MM.1S (cell line): Measurements from ENCODE around the gene PGGT1B.
A peak's percentile ranks its signal among the peaks of the same experiment; 100 is the strongest.

Experiments used
- DNase-seq: peaks from one replicate; pipeline ENCODE4 v3.0.0-alpha.2; 2015
- H2AFZ ChIP-seq: fragments of 300-600 bp; sonication (generic); 2 replicates; pipeline ENCODE4 v1.6.0; 2016; ENCODE audit warnings: antibody characterized with exemption, low read length
- H3F3A ChIP-seq: fragments of 300-600 bp; sonication (generic); 2 replicates; pipeline ENCODE4 v1.6.1; 2016; ENCODE audit warnings: mild to moderate bottlenecking, antibody characterized with exemption, low read length, moderate library complexity, mixed read lengths; ENCODE audit not compliant: insufficient read depth
- H3K27ac ChIP-seq: fragments of 300-600 bp; sonication (generic); 2 replicates; pipeline ENCODE4 v1.5.1; 2016; ENCODE audit warnings: mild to moderate bottlenecking, low read length
- H3K27me3 ChIP-seq: fragments of 300-600 bp; sonication (generic); replicated peaks from 2 replicates; pipeline ENCODE4 v1.6.0; 2016; ENCODE audit warnings: low read length; ENCODE audit not compliant: insufficient read depth
- H3K36me3 ChIP-seq: fragments of 300-600 bp; sonication (generic); replicated peaks from 2 replicates; pipeline ENCODE4 v1.6.1; 2016; ENCODE audit warnings: mild to moderate bottlenecking, low read length, mixed read lengths; ENCODE audit not compliant: insufficient read depth
- H3K4me1 ChIP-seq: fragments of 300-600 bp; sonication (generic); 2 replicates; pipeline ENCODE4 v1.6.1; 2016; ENCODE audit warnings: low read length, mixed read lengths
- H3K4me2 ChIP-seq: fragments of 300-600 bp; sonication (generic); 2 replicates; pipeline ENCODE4 v1.6.0; 2016; ENCODE audit warnings: low read depth, low read length
- H3K4me3 ChIP-seq: fragments of 300-600 bp; sonication (generic); 2 replicates; pipeline ENCODE4 v1.5.1; 2016; ENCODE audit warnings: low read length, mixed read lengths
- H3K79me2 ChIP-seq: fragments of 300-600 bp; sonication (generic); 2 replicates; pipeline ENCODE4 v1.6.1; 2016; ENCODE audit warnings: mixed run types, low read length, mixed read lengths
- H3K9ac ChIP-seq: fragments of 300-600 bp; sonication (generic); 2 replicates; pipeline ENCODE4 v1.6.1; 2016; ENCODE audit warnings: low read length, mixed read lengths
- H3K9me2 ChIP-seq: fragments of 300-600 bp; sonication (generic); replicated peaks from 2 replicates; pipeline ENCODE4 v1.6.1; 2016; ENCODE audit warnings: mild to moderate bottlenecking, low read length, mixed read lengths; ENCODE audit not compliant: insufficient read depth
- H3K9me3 ChIP-seq: fragments of 300-600 bp; sonication (generic); replicated peaks from 2 replicates; pipeline ENCODE4 v1.6.1; 2016; ENCODE audit warnings: mild to moderate bottlenecking, low read length, mixed read lengths; ENCODE audit not compliant: insufficient read depth
- H4K20me1 ChIP-seq: fragments of 300-600 bp; sonication (generic); 2 replicates; pipeline ENCODE4 v1.6.1; 2016; ENCODE audit warnings: mild to moderate bottlenecking, low read length, moderate library complexity, mixed read lengths; ENCODE audit not compliant: insufficient read depth
- CTCF ChIP-seq: fragments of 300-600 bp; sonication (generic); IDR thresholded peaks from 2 replicates; pipeline ENCODE4 v1.5.1; 2016; ENCODE audit warnings: antibody characterized with exemption, low read length, mixed read lengths
- EZH2 ChIP-seq: fragments of 300-600 bp; sonication (generic); optimal IDR thresholded peaks from 2 replicates; pipeline ENCODE3; 2017; ENCODE audit warnings: low read depth, mild to moderate bottlenecking, antibody characterized with exemption, low read length, mixed read lengths
- EZH2phosphoT487 ChIP-seq: fragments of 300-600 bp; sonication (generic); IDR thresholded peaks from 2 replicates; pipeline ENCODE4 v1.6.1; 2018; ENCODE audit warnings: antibody characterized with exemption, low read length

The PGGT1B gene

GRCh38 chr5:115181757-115182156, 80.9 kb downstream of the PGGT1B start:
- no peak overlapping the region for H3K9ac ChIP-seq
- H3K4me2 ChIP-seq, result no peak overlapping the region
- H3K4me3 ChIP-seq, result no peak overlapping the region
- H4K20me1 ChIP-seq, result no peaks in the 10 kb centered on the region
- no peaks in the 10 kb centered on the region for H3K9me2 ChIP-seq
- no peaks in the 10 kb centered on the region; the same call in 1 of the 2 replicates for H3F3A ChIP-seq
- H3K27me3 ChIP-seq, result peaks cover 11% of the 10 kb centered on the region; the same call in 1 of the 2 replicates
- H3K4me1 ChIP-seq, result no peaks in the 10 kb centered on the region
- no peaks in the 10 kb centered on the region for H3K9me3 ChIP-seq
- H3K79me2 ChIP-seq, result no peaks in the 10 kb centered on the region
- H3K27ac ChIP-seq, result no peak overlapping the region
- no peaks in the 10 kb centered on the region for H3K36me3 ChIP-seq
- DNase-seq, result no peak
- TF ChIP-seq EZH2phosphoT487 (no peak), CTCF (no peak), EZH2 (no peak)
- H2AFZ ChIP-seq, result no peak overlapping the region

- Histone ChIP-seq H3K9ac (no peak overlapping the region), H3K9me3 (no peaks in the 10 kb centered on the region), H3K79me2 (no peaks in the 10 kb centered on the region), H4K20me1 (no peaks in the 10 kb centered on the region), H3K9me2 (no peaks in the 10 kb centered on the region), H3F3A (no peaks in the 10 kb centered on the region), H3K36me3 (no peaks in the 10 kb centered on the region), H3K4me3 (peak overlapping the region; percentile 62), H3K4me1 (no peaks in the 10 kb centered on the region), H3K27ac (no peak overlapping the region), H3K4me2 (peak overlapping the region; percentile 82), H3K27me3 (peaks cover 11% of the 10 kb centered on the region; the same call in 1 of the 2 replicates), H2AFZ (peak overlapping the region; percentile 84)
- no peak for TF ChIP-seq EZH2
- no peak for TF ChIP-seq EZH2phosphoT487
- TF ChIP-seq CTCF, result no peak
- no peak for DNase-seq
Measured at GRCh38 chr5:115180165-115180709, 82.4 kb downstream of the PGGT1B start.

GRCh38 chr5:115179394-115180164, 83.1 kb downstream of the PGGT1B start:
- Histone ChIP-seq H3K9me2 (no peaks in the 10 kb centered on the region), H3K27ac (no peak overlapping the region), H3K4me1 (no peaks in the 10 kb centered on the region), H3K27me3 (peaks cover 11% of the 10 kb centered on the region; the same call in 1 of the 2 replicates), H3K79me2 (no peaks in the 10 kb centered on the region), H3F3A (no peaks in the 10 kb centered on the region), H3K9ac (no peak overlapping the region), H3K4me2 (peak overlapping the region; percentile 82), H3K4me3 (peak overlapping the region; percentile 62), H2AFZ (peak overlapping the region; percentile 84), H4K20me1 (no peaks in the 10 kb centered on the region), H3K9me3 (no peaks in the 10 kb centered on the region), H3K36me3 (no peaks in the 10 kb centered on the region)
- DNase-seq, result no peak
- TF ChIP-seq EZH2phosphoT487 (no peak), CTCF (no peak), EZH2 (no peak)
